GM23248 (cell line): Measurements from ENCODE around the gene CAB39.

Experiments
- EZH2 ChIP-seq: fragments of 200-600 bp; sonication (generic); IDR thresholded peaks from 2 replicates; pipeline ENCODE4 v1.6.1; 2018; ENCODE audit warnings: antibody characterized with exemption, mild to moderate bottlenecking; ENCODE audit not compliant: insufficient read depth, poor library complexity, severe bottlenecking
- EZH2phosphoT487 ChIP-seq: fragments of 200-600 bp; sonication (generic); IDR thresholded peaks from 2 replicates; pipeline ENCODE4 v1.6.1; 2018; ENCODE audit warnings: antibody characterized with exemption, moderate library complexity, mild to moderate bottlenecking, low read depth; ENCODE audit not compliant: insufficient read depth

- TF ChIP-seq EZH2 (no peak), EZH2phosphoT487 (no peak)
Measured at GRCh38 chr2:230775737-230776136, 63.1 kb downstream of the CAB39 start.
